ENCODE results near the gene JAG1. TPM values are rescaled to one million over a fixed set of nuclear protein-coding genes. Genes with fewer than 3 reads are reported as not detected.
"Not testable (repeated sequence)": the region's sequence is repeated elsewhere in the genome, so short reads cannot be mapped to it uniquely, and the experiment has no call there.

JAG1 gene
- total and polyA plus RNA-seq, 4 experiments from 2014 or later = 0.04 to 1.9 (median 0.45) TPM

- Histone ChIP-seq H3K27me3 (ENCODE audit: insufficient read depth, low read length) (no peaks in the 10 kb centered on the region), H3K27ac (ENCODE audit: low read depth, low read length) (no peak overlapping the region), H3K4me1 (ENCODE audit: insufficient read depth, low read length) (no peaks in the 10 kb centered on the region), H3K36me3 (ENCODE audit: insufficient read depth, low read length) (no peaks in the 10 kb centered on the region), H3K9me3 (ENCODE audit: control insufficient read depth in 1 of 2, low read length in 2 of 2) (no peaks in the 10 kb centered on the region), H3K4me3 (ENCODE audit: low read length in 2 of 2) (no peak overlapping the region)
- no peaks in the 10 kb centered on the region for H3K27me3 Mint-ChIP-seq
- no peak overlapping the region for H3K27ac Mint-ChIP-seq
- ChIA-PET POLR2A (ENCODE audit: partially characterized antibody) (no interaction called here), CTCF (ENCODE audit: partially characterized antibody) (no interaction called here)
- H3K4me1 Mint-ChIP-seq = no peaks in the 10 kb centered on the region
- peaks cover 21 to 59% of the 10 kb centered on the region in 2 donors for H3K36me3 Mint-ChIP-seq
- DNase-seq = no peak
- H3K9me3 Mint-ChIP-seq = peaks cover 0 to 6% (median 0%) of the 10 kb centered on the region in 8 donors
- intact Hi-C loops (cut with micrococcal nuclease) = no loop called here
- H3K4me3 Mint-ChIP-seq = no peak overlapping the region
Observed at GRCh38 chr20:10613911-10614310, 59.9 kb downstream of the JAG1 start.

- intact Hi-C loops (cut with micrococcal nuclease); H3K9me3 ChIP-seq (ENCODE audit: control insufficient read depth in 1 of 2, low read length in 2 of 2); H3K4me3 ChIP-seq (ENCODE audit: low read length in 2 of 2); H3K36me3 ChIP-seq (ENCODE audit: insufficient read depth, low read length); H3K27me3 ChIP-seq (ENCODE audit: insufficient read depth, low read length); H3K4me1 Mint-ChIP-seq; H3K9me3 Mint-ChIP-seq; H3K27ac ChIP-seq (ENCODE audit: low read depth, low read length); H3K4me1 ChIP-seq (ENCODE audit: insufficient read depth, low read length); CTCF ChIA-PET (ENCODE audit: partially characterized antibody); H3K27ac Mint-ChIP-seq; DNase-seq; H3K27me3 Mint-ChIP-seq; H3K4me3 Mint-ChIP-seq; POLR2A ChIA-PET (ENCODE audit: partially characterized antibody): not testable (repeated sequence)
- H3K36me3 Mint-ChIP-seq = peaks cover 21 to 62% of the 10 kb centered on the region in 2 donors
Observed at GRCh38 chr20:10613426-10613825, 60.4 kb downstream of the JAG1 start.

GRCh38 chr20:10611357-10611756, 62.4 kb downstream of the JAG1 start:
- CTCF ChIA-PET (ENCODE audit: partially characterized antibody) = no interaction called here
- POLR2A ChIA-PET (ENCODE audit: partially characterized antibody) = no interaction called here
- Histone ChIP-seq H3K27me3 (ENCODE audit: insufficient read depth, low read length) (no peaks in the 10 kb centered on the region), H3K27ac (ENCODE audit: low read depth, low read length) (no peak overlapping the region), H3K36me3 (ENCODE audit: insufficient read depth, low read length) (no peaks in the 10 kb centered on the region), H3K9me3 (ENCODE audit: control insufficient read depth in 1 of 2, low read length in 2 of 2) (no peaks in the 10 kb centered on the region), H3K4me3 (ENCODE audit: low read length in 2 of 2) (no peak overlapping the region), H3K4me1 (ENCODE audit: insufficient read depth, low read length) (no peaks in the 10 kb centered on the region)
- Mint-ChIP-seq H3K4me1 (no peaks in the 10 kb centered on the region), H3K27ac (no peak overlapping the region), H3K4me3 (no peak overlapping the region), H3K36me3 (peaks cover 19 to 60% of the 10 kb centered on the region in 2 donors), H3K9me3 (peaks cover 0 to 6% (median 0%) of the 10 kb centered on the region in 8 donors), H3K27me3 (no peaks in the 10 kb centered on the region)
- DNase-seq = no peak
- intact Hi-C loops (cut with micrococcal nuclease) = no loop called here

GRCh38 chr20:10610251-10610650, 63.5 kb downstream of the JAG1 start:
- Histone ChIP-seq H3K27ac (ENCODE audit: low read depth, low read length) (no peak overlapping the region), H3K9me3 (ENCODE audit: control insufficient read depth in 1 of 2, low read length in 2 of 2) (no peaks in the 10 kb centered on the region), H3K4me1 (ENCODE audit: insufficient read depth, low read length) (no peaks in the 10 kb centered on the region), H3K4me3 (ENCODE audit: low read length in 2 of 2) (no peak overlapping the region), H3K36me3 (ENCODE audit: insufficient read depth, low read length) (no peaks in the 10 kb centered on the region), H3K27me3 (ENCODE audit: insufficient read depth, low read length) (no peaks in the 10 kb centered on the region)
- CTCF ChIA-PET (ENCODE audit: partially characterized antibody) = no interaction called here
- Mint-ChIP-seq H3K9me3 (peaks cover 0 to 2% (median 0%) of the 10 kb centered on the region in 8 donors), H3K27ac (no peak overlapping the region), H3K4me3 (no peak overlapping the region), H3K36me3 (peaks cover 19 to 56% of the 10 kb centered on the region in 2 donors), H3K4me1 (peaks cover 0 to 1% (median 0%) of the 10 kb centered on the region in 4 donors), H3K27me3 (no peaks in the 10 kb centered on the region)
- intact Hi-C loops (cut with micrococcal nuclease) = no loop called here
- DNase-seq = no peak
- POLR2A ChIA-PET (ENCODE audit: partially characterized antibody) = no interaction called here

- ChIA-PET CTCF (ENCODE audit: partially characterized antibody) (interaction anchor here (0.7 to 1.0 kb wide), 2 partner anchors 29 to 185 kb away, joined by 3 to 4 read pairs; no protein-coding TSS in a partner anchor), POLR2A (ENCODE audit: partially characterized antibody) (no interaction called here)
- Histone ChIP-seq H3K4me1 (ENCODE audit: insufficient read depth, low read length) (no peaks in the 10 kb centered on the region), H3K4me3 (ENCODE audit: low read length in 2 of 2) (no peak overlapping the region), H3K9me3 (ENCODE audit: control insufficient read depth in 1 of 2, low read length in 2 of 2) (no peaks in the 10 kb centered on the region), H3K27me3 (ENCODE audit: insufficient read depth, low read length) (no peaks in the 10 kb centered on the region), H3K36me3 (ENCODE audit: insufficient read depth, low read length) (no peaks in the 10 kb centered on the region), H3K27ac (ENCODE audit: low read depth, low read length) (no peak overlapping the region)
- Mint-ChIP-seq H3K4me1 (peaks cover 0 to 1% (median 0%) of the 10 kb centered on the region in 4 donors), H3K27ac (no peak overlapping the region), H3K9me3 (no peaks in the 10 kb centered on the region), H3K36me3 (peaks cover 17 to 57% of the 10 kb centered on the region in 2 donors), H3K4me3 (no peak overlapping the region), H3K27me3 (no peaks in the 10 kb centered on the region)
- DNase-seq = no peak
- intact Hi-C loops (cut with micrococcal nuclease) = no loop called here
Observed at GRCh38 chr20:10609770-10610169, 64.0 kb downstream of the JAG1 start.

GRCh38 chr20:10609276-10609675, 64.5 kb downstream of the JAG1 start:
- Mint-ChIP-seq H3K4me1 (peaks cover 0 to 1% (median 0%) of the 10 kb centered on the region in 4 donors), H3K27me3 (no peaks in the 10 kb centered on the region), H3K9me3 (no peaks in the 10 kb centered on the region), H3K4me3 (no peak overlapping the region), H3K36me3 (peaks cover 19 to 61% of the 10 kb centered on the region in 2 donors), H3K27ac (no peak overlapping the region)
- intact Hi-C loops (cut with micrococcal nuclease) = no loop called here
- Histone ChIP-seq H3K36me3 (ENCODE audit: insufficient read depth, low read length) (no peaks in the 10 kb centered on the region), H3K4me3 (ENCODE audit: low read length in 2 of 2) (no peak overlapping the region), H3K4me1 (ENCODE audit: insufficient read depth, low read length) (no peaks in the 10 kb centered on the region), H3K27ac (ENCODE audit: low read depth, low read length) (no peak overlapping the region), H3K27me3 (ENCODE audit: insufficient read depth, low read length) (no peaks in the 10 kb centered on the region), H3K9me3 (ENCODE audit: control insufficient read depth in 1 of 2, low read length in 2 of 2) (no peaks in the 10 kb centered on the region)
- no peak for DNase-seq
- ChIA-PET CTCF (ENCODE audit: partially characterized antibody) (interaction anchor here (0.7 to 1.0 kb wide), 2 partner anchors 28 to 185 kb away, joined by 3 to 4 read pairs; no protein-coding TSS in a partner anchor), POLR2A (ENCODE audit: partially characterized antibody) (no interaction called here)

GRCh38 chr20:10605547-10606195, 68.1 kb downstream of the JAG1 start:
- Histone ChIP-seq H3K27me3 (ENCODE audit: insufficient read depth, low read length) (no peaks in the 10 kb centered on the region), H3K4me3 (ENCODE audit: low read length in 2 of 2) (no peak overlapping the region), H3K9me3 (ENCODE audit: control insufficient read depth in 1 of 2, low read length in 2 of 2) (no peaks in the 10 kb centered on the region), H3K36me3 (ENCODE audit: insufficient read depth, low read length) (no peaks in the 10 kb centered on the region), H3K27ac (ENCODE audit: low read depth, low read length) (no peak overlapping the region), H3K4me1 (ENCODE audit: insufficient read depth, low read length) (no peaks in the 10 kb centered on the region)
- no peaks in the 10 kb centered on the region for H3K9me3 Mint-ChIP-seq
- no peaks in the 10 kb centered on the region for H3K27me3 Mint-ChIP-seq
- peaks cover 0 to 3% (median under 1%) of the 10 kb centered on the region in 4 donors for H3K4me1 Mint-ChIP-seq
- intact Hi-C loops (cut with micrococcal nuclease) = no loop called here
- no peak overlapping the region for H3K4me3 Mint-ChIP-seq
- peaks cover 30 to 66% of the 10 kb centered on the region in 2 donors for H3K36me3 Mint-ChIP-seq
- H3K27ac Mint-ChIP-seq = no peak overlapping the region
- ChIA-PET POLR2A (ENCODE audit: partially characterized antibody) (no interaction called here), CTCF (ENCODE audit: partially characterized antibody) (no interaction called here)
- DNase-seq = no peak
